Neural progenitor cell (in vitro differentiated cells): ENCODE data around the gene KRTAP10-6.

Experiments
- CTCF ChIP-seq: fragments of 200-600 bp; sonication (generic); IDR thresholded peaks from 2 replicates; pipeline ENCODE4 v1.5.1; 2017; ENCODE audit warnings: antibody characterized with exemption, mild to moderate bottlenecking
- EZH2phosphoT487 ChIP-seq: fragments of 200-600 bp; sonication (generic); IDR thresholded peaks from 2 replicates; pipeline ENCODE4 v1.6.1; 2017; ENCODE audit warnings: antibody characterized with exemption

DNA sequence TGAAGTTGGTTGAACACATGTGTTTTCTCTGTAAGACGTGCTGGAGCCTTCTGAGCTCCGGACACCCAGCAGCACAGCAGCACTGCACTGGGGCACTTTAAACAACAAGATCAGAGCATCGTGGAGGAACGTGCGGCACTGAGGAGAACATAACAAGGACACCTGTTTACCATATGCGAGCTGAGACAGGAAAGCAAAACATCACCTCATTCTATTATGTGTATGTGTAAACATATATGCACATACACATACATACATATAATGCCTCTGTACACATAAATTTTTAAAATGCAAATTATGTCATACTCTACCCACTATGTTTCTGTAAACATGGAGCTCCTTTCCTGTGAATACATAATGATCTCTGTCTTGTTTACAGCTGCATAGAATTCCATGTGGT is 3.2 kb upstream of the KRTAP10-6 start:
- TF ChIP-seq CTCF (no peak), EZH2phosphoT487 (no peak)
